ENCODE results near the gene DPP6.

DNA sequence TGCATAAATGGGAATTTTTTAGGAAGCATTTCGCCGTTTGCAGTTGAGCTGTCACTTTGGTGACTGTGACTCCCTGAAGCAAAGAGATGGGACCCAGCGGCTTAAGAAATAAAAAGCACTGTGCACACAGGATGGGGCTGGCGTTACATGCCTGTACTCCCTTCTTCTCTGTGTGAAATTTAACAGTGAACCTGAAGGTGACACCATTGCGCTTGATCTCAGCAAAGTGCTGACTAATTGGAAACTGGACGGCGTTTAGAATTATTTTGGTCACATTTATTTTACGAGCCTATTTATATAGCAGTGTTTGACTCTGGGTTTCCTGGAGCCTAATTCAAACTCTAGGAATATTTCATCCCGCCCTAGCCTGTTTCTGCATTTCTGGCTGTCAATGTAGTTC, 804.5 kb downstream of the DPP6 start:
- TF ChIP-seq, protein P1, sequence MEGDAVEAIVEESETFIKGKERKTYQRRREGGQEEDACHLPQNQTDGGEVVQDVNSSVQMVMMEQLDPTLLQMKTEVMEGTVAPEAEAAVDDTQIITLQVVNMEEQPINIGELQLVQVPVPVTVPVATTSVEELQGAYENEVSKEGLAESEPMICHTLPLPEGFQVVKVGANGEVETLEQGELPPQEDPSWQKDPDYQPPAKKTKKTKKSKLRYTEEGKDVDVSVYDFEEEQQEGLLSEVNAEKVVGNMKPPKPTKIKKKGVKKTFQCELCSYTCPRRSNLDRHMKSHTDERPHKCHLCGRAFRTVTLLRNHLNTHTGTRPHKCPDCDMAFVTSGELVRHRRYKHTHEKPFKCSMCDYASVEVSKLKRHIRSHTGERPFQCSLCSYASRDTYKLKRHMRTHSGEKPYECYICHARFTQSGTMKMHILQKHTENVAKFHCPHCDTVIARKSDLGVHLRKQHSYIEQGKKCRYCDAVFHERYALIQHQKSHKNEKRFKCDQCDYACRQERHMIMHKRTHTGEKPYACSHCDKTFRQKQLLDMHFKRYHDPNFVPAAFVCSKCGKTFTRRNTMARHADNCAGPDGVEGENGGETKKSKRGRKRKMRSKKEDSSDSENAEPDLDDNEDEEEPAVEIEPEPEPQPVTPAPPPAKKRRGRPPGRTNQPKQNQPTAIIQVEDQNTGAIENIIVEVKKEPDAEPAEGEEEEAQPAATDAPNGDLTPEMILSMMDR (IDR thresholded peaks at IDR 0.05), result no peak
- TF ChIP-seq POLR2A (IDR thresholded peaks at IDR 0.05), result no peak

All from Peyer's patch (tissue), 4 donors.